D721Med (cell line): ENCODE data around the gene TSPAN9.

Source experiments
- DNase-seq: peaks from one replicate; pipeline ENCODE4 v3.0.0; 2011; ENCODE audit warnings: low spot score; ENCODE audit not compliant: insufficient read length
- FAIRE-seq: peaks from 2 replicates; lab custom pipeline; 2011; peaks lifted over from hg19 to GRCh38; lab: Jason Lieb, UNC
- CTCF ChIP-seq: IDR thresholded peaks from 2 replicates; pipeline ENCODE4 v1.5.1; 2012; ENCODE audit warnings: mild to moderate bottlenecking, control low read depth; ENCODE audit not compliant: insufficient read depth; ENCODE audit errors: missing control alignments

The TSPAN9 gene

GRCh38 chr12:3086211-3086610, 9.0 kb downstream of the TSPAN9 start:
- DNase-seq (no peak), FAIRE-seq (no peak)
- no peak for TF ChIP-seq CTCF

GRCh38 chr12:3086729-3087323, 9.6 kb downstream of the TSPAN9 start:
- DNase-seq (no peak), FAIRE-seq (no peak)
- TF ChIP-seq CTCF: no peak

GRCh38 chr12:3087758-3088650, 10.8 kb downstream of the TSPAN9 start:
- FAIRE-seq (no peak), DNase-seq (no peak)
- TF ChIP-seq CTCF: no peak

- FAIRE-seq (no peak), DNase-seq (no peak)
- no peak for TF ChIP-seq CTCF
Measured at GRCh38 chr12:3089588-3089987, 12.4 kb downstream of the TSPAN9 start.

GRCh38 chr12:3090240-3091037, 13.3 kb downstream of the TSPAN9 start:
- TF ChIP-seq CTCF: no peak
- no peak for FAIRE-seq
- no peak for DNase-seq

- DNase-seq: no peak
- no peak for FAIRE-seq
- no peak for TF ChIP-seq CTCF
Measured at GRCh38 chr12:3091038-3091319, 13.8 kb downstream of the TSPAN9 start.
